ENCODE measurements around the gene ELMOD3.
"Not testable (repeated sequence)": the region's sequence is repeated elsewhere in the genome, so short reads cannot be mapped to it uniquely, and the experiment has no call there.

GRCh38 chr2:85333877-85334276 lies 20.7 kb upstream of the ELMOD3 start:
- TF ChIP-seq CTCF (IDR thresholded peaks at IDR 0.05); EP300 (IDR thresholded peaks at IDR 0.05; ENCODE audit: low read depth); POLR2A (IDR thresholded peaks at IDR 0.05); POLR2AphosphoS5 (IDR thresholded peaks at IDR 0.05): not testable (repeated sequence)
